Measurements from ENCODE around the gene VIPAS39.

- TF ChIP-seq CTCF (IDR thresholded peaks at IDR 0.05; ENCODE audit: low read depth, low read length) (no peak), POLR2A (IDR thresholded peaks at IDR 0.05; ENCODE audit: extremely low read depth, insufficient read length) (no peak), MAX (IDR thresholded peaks at IDR 0.05; ENCODE audit: low read depth, low read length) (no peak; the same call in 1 of the 2 replicates)
Measured at GRCh38 chr14:77377502-77377844, 79.9 kb downstream of the VIPAS39 start.
